NCI-H1417 treated with DMSO at 0.1 percent for 48 hours (cell line): ENCODE results near the gene LCAT.

Source experiments
- DNase-seq: peaks from one replicate; lab custom pipeline; 2025; lab: John Stamatoyannopoulos, UW

LCAT gene

DNA sequence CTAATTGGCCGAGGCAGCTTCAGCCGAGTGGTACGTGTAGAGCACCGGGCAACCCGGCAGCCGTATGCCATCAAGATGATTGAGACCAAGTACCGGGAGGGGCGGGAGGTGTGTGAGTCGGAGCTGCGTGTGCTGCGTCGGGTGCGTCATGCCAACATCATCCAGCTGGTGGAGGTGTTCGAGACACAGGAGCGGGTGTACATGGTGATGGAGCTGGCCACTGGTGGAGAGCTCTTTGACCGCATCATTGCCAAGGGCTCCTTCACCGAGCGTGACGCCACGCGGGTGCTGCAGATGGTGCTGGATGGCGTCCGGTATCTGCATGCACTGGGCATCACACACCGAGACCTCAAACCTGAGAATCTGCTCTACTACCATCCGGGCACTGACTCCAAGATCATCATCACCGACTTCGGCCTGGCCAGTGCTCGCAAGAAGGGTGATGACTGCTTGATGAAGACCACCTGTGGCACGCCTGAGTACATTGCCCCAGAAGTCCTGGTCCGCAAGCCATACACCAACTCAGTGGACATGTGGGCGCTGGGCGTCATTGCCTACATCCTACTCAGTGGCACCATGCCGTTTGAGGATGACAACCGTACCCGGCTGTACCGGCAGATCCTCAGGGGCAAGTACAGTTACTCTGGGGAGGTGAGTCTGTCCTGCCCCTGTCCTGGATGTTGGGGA lies 34.7 kb downstream of the LCAT start:
- no peak for DNase-seq

DNA sequence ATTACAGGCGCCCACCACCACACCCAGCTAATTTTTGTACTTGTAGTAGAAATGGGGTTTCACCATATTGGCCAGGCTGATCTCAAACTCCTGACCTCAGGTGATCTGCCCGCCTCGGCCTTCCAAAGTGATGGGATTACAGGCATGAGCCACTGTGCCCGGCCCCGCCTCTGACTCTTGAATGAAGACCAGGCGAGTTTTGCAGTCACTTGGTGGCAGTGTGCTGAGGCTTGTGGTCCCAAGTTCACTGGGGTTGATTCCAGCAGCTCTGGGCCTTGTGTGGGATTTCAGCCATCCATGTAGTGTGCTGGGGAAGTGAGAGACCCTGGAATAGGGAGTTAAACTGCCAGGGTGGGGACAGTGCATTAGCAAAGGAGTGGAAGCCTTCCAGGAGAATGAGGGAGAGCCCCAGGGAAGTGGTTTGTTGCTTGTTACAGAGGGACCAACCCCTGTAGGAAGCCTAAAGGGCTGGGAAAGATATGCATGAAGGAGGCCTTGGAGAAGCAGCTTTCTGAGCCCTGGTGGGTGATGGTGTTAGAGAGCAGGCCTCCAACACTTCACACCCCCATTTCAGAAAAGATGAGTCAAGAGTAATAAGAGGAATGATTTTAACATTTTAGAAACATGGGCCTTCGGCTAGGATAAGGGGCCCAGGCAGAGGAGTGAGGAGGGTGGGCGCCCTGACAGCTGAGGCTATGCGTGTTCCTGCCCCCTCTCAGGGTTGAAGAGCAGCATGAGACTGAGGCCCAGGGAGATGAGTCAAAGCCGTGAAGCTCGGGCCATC lies 36.3 kb downstream of the LCAT start:
- DNase-seq: no peak

DNA sequence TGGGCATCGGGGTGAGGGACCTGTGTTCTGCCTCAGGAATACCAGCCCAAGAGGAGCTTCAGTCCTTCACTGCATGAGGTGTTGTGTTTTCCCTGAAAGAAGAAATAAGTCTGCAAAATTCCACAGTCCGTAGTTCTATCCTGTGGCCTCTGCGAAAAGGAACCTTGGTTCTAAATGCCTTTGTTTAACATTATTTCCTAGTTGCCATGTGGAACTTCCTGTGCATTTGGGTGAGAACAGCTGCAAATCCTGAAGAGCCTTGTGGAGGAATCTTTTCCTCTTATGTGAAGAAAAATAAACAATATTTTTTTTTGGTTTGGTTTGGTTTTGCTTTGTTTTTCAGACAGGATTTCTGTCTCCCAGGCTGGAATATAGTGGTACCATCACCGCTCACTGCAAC lies 41.1 kb downstream of the LCAT start:
- no peak for DNase-seq

DNA sequence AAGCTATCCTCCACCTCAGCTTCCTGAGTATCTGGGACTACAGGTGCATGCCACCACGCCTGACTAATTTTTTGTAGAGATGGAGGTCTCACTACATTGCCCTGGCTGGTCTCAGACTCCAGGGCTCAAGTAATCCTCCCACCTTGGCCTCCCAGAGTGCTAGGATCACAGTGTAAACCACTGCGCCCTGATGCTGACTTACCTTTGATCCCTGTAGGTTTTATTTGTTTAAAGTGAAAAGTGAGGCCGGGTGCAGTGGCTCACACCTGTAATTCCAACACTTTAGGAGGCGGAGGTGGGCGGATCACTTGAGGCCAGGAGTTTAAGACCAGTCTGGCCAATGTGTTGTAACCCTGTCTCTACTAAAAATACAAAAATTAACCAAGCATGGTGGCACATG lies 42.2 kb downstream of the LCAT start:
- no peak for DNase-seq

DNA sequence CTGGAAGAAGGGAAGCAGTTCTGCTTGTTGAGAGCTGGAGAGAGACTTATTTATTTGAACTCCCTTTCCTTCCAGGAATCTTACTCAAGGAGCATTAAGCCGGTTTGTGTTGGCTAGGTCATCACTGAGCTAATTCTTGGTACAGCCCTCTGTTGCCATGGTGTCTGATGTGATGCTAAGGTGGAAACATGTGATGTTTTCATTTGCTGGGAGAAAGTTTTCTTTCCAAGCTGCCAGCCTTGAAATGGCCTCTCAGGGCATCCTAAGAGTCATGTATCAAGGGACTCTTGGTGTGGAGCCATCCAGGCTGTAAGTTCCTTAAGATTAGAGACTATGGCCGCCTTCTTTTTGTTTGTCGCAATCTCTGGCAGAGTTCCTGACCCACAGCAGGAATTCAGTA lies 46.7 kb downstream of the LCAT start:
- DNase-seq: no peak

DNA sequence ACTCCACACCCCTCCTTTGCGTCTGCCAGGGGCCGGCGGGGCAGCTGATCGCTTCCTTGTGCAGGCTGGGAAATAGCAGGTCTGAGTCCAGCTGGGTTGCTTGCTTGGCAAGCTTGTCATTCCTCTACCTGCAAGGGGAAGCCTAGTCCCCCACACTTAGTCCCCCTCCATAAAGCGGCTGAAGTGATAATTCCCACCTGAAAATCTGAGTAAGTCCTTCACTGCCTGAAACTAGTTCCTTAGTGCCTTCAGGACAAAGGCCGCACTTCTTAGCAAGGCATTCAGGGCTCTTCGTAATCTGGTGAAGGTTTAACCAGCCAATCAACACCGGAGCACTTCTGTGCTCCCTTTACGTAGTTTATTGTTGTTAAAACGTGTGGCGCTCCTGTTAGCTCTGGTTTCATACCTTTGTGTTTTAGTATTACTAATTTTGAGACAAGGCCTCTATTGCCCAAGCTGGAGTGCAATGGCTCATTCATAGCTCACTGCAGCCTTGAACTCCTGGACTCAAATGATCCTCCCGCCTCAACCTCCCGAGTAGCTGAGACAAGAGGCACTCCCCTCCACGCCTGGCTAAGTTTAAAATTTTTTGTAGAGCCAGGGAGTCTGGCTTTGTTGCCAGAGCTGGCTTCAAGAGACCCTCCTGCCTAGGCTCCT lies 50.0 kb downstream of the LCAT start:
- no peak for DNase-seq

DNA sequence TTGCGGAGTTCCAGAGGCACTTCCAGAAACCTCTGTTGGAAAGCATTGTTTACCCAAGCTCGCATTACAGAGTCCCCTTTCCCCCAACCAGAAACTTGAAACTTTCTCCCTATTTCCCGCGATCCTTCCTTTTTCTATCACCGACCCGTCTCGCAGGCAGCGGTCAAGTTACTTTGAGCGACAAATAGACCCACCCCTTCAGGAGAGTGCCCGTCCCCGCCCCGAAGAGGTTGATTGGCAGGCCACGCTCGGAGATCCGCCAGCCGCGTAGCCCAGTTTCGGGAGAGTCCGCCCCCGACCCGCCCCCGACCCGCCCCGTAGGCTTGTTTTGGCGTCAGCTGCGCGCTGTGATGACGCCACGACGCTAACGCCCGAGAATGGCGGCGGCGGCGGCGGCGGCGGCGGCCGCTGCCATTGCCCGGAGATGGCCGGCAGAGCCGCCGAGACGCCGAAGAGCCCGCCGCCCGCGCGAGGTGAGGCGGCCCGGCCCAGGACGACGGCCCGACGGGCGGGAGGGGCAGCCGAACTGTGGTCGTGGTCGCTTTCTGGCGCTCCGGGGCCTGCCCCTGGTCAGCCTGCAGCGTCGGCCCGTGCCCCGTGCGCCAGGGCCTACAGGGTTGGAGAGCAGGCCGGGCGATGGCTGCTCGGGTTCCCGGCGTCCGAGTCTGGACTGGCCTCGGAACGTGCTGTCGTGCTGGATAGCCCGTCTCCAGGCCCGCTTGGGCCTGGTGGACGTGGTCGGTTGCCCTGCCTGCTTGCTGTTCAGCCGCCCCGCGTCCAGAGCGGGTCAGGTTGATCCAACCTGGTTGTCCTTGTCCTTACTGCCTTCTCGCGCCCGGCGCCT lies 50.8 kb downstream of the LCAT start, which contains the start of gene PSKH1:
Gene PSKH1, plus strand, starts transcription at position 356 of the 844 bp plus-strand sequence. CDS start 15,496 bp downstream, outside the sequence.
- peak; percentile 80 for DNase-seq

DNA sequence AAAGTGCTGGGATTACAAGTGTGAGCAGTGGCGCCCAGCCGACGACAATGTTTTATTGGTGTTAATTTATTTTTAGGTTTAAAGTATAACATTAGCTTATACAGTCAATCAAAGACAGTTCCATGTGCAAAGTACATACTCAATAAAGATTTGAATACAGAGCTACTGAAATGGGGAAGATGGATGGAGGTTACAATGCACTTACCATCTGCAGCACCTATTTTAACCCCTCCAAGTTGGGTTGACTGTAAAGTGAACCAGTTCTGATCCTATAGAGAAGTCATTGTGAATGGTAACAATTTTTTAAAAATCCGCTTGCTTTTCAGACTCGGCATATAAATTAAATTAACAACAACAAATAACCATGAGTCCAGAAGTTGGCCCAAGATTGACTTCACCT lies 51.5 kb downstream of the LCAT start:
- DNase-seq: no peak
